T-helper 17 cell (primary cell): ENCODE measurements around the gene INO80D. TPM values are rescaled to one million over a fixed set of nuclear protein-coding genes. Genes with fewer than 3 reads are reported as not detected.
"Not testable (repeated sequence)": the region's sequence is repeated elsewhere in the genome, so short reads cannot be mapped to it uniquely, and the experiment has no call there.

ENCODE experiments used
- ATAC-seq: fragments of 150-1000 bp; cut with Tn5 transposase; 2 replicates; pipeline ENCODE4 v1.10.0; 2021; ENCODE audit warnings: mild to moderate bottlenecking, moderate library complexity
- DNase-seq, 3 donors: peaks; one replicate each; pipeline versions ENCODE4 v3.0.0 to v3.0.0-alpha.2; 2020 to 2021
- H3K9me3 ChIP-seq: one replicate; pipeline ENCODE4 v1.7.0; 2013; ENCODE audit warnings: low read length, mild to moderate bottlenecking; ENCODE audit not compliant: control insufficient read depth, poor library complexity, severe bottlenecking
- H3K27ac Mint-ChIP-seq: one replicate; pipeline ENCODE4 v1.8.0; 2022; ENCODE audit warnings: mild to moderate bottlenecking, moderate library complexity, mixed read lengths
- H3K27me3 Mint-ChIP-seq: one replicate; pipeline ENCODE4 v1.8.0; 2022; ENCODE audit warnings: mixed read lengths
- H3K36me3 Mint-ChIP-seq: one replicate; pipeline ENCODE4 v1.8.0; 2022; ENCODE audit warnings: low read depth, mixed read lengths
- H3K4me1 Mint-ChIP-seq: one replicate; pipeline ENCODE4 v1.8.0; 2022; ENCODE audit warnings: mild to moderate bottlenecking, mixed read lengths
- H3K4me3 Mint-ChIP-seq: one replicate; pipeline ENCODE4 v1.8.0; 2022; ENCODE audit warnings: mild to moderate bottlenecking, moderate library complexity, mixed read lengths
- total RNA-seq, 4 donors: library from RNA in 2 of 4; stranded (reverse) in 2 of 4; gene quantifications; one replicate each; pipeline ENCODE4 v1.2.3 and lab custom pipeline; 2022 to 2026

The INO80D gene
- total RNA-seq, 2 donors from 2014 or later = 52.7 to 53.0 TPM

GRCh38 chr2:205976934-205977659, 108.9 kb downstream of the INO80D start:
- not testable (repeated sequence) for H3K4me1 Mint-ChIP-seq, H3K9me3 ChIP-seq, H3K27me3 Mint-ChIP-seq, ATAC-seq, H3K4me3 Mint-ChIP-seq, DNase-seq, H3K36me3 Mint-ChIP-seq, H3K27ac Mint-ChIP-seq

- peaks cover 2% of the 10 kb centered on the region for H3K4me1 Mint-ChIP-seq
- DNase-seq = no peak
- H3K36me3 Mint-ChIP-seq = no peaks in the 10 kb centered on the region
- no peak overlapping the region for H3K27ac Mint-ChIP-seq
- no peak overlapping the region for H3K4me3 Mint-ChIP-seq
- peaks cover 5% of the 10 kb centered on the region for H3K27me3 Mint-ChIP-seq
- no peaks in the 10 kb centered on the region for H3K9me3 ChIP-seq
- no peak for ATAC-seq
Measured at GRCh38 chr2:205976120-205976814, 109.7 kb downstream of the INO80D start.

GRCh38 chr2:205975082-205975949, 110.7 kb downstream of the INO80D start:
- H3K4me1 Mint-ChIP-seq = peaks cover 2% of the 10 kb centered on the region
- no peak for ATAC-seq
- no peak for DNase-seq

GRCh38 chr2:205972113-205972512, 113.9 kb downstream of the INO80D start:
- no peak for ATAC-seq
- H3K36me3 Mint-ChIP-seq = no peaks in the 10 kb centered on the region
- no peak overlapping the region for H3K4me3 Mint-ChIP-seq
- no peak overlapping the region for H3K27ac Mint-ChIP-seq
- H3K27me3 Mint-ChIP-seq = peaks cover 16% of the 10 kb centered on the region
- DNase-seq = no peak
- H3K4me1 Mint-ChIP-seq = peaks cover 2% of the 10 kb centered on the region
- H3K9me3 ChIP-seq = no peaks in the 10 kb centered on the region

More at GRCh38 chr2:205975082-205975949, 110.7 kb downstream of the INO80D start:
- H3K9me3 ChIP-seq = no peaks in the 10 kb centered on the region
- no peaks in the 10 kb centered on the region for H3K36me3 Mint-ChIP-seq
- H3K27me3 Mint-ChIP-seq = peaks cover 9% of the 10 kb centered on the region
- no peak overlapping the region for H3K27ac Mint-ChIP-seq
- no peak overlapping the region for H3K4me3 Mint-ChIP-seq

- H3K27me3 Mint-ChIP-seq = peaks cover 23% of the 10 kb centered on the region
- no peak for ATAC-seq
Measured at GRCh38 chr2:205970348-205970747, 115.6 kb downstream of the INO80D start.

GRCh38 chr2:205969584-205969983, 116.4 kb downstream of the INO80D start:
- Mint-ChIP-seq H3K4me3 (no peak overlapping the region), H3K4me1 (peaks cover 2% of the 10 kb centered on the region), H3K27me3 (peaks cover 29% of the 10 kb centered on the region), H3K36me3 (no peaks in the 10 kb centered on the region), H3K27ac (no peak overlapping the region)
- DNase-seq = no peak
- ATAC-seq = no peak
- H3K9me3 ChIP-seq = no peaks in the 10 kb centered on the region

More at GRCh38 chr2:205970348-205970747, 115.6 kb downstream of the INO80D start:
- Mint-ChIP-seq H3K27ac (no peak overlapping the region), H3K36me3 (no peaks in the 10 kb centered on the region), H3K4me1 (peaks cover 2% of the 10 kb centered on the region), H3K4me3 (no peak overlapping the region)
- DNase-seq = no peak
- no peaks in the 10 kb centered on the region for H3K9me3 ChIP-seq

- ATAC-seq (no peak), DNase-seq (no peak)
- H3K36me3 Mint-ChIP-seq = no peaks in the 10 kb centered on the region
- peaks cover 40% of the 10 kb centered on the region for H3K27me3 Mint-ChIP-seq
- H3K4me1 Mint-ChIP-seq = peaks cover 2% of the 10 kb centered on the region
- H3K27ac Mint-ChIP-seq = no peak overlapping the region
- no peaks in the 10 kb centered on the region for H3K9me3 ChIP-seq
- no peak overlapping the region for H3K4me3 Mint-ChIP-seq
Measured at GRCh38 chr2:205967391-205968075, 118.4 kb downstream of the INO80D start.

- Mint-ChIP-seq H3K27me3 (peaks cover 34% of the 10 kb centered on the region), H3K27ac (no peak overlapping the region), H3K4me1 (peaks cover 5% of the 10 kb centered on the region), H3K4me3 (no peak overlapping the region), H3K36me3 (no peaks in the 10 kb centered on the region)
- ATAC-seq = no peak
- no peaks in the 10 kb centered on the region for H3K9me3 ChIP-seq
- DNase-seq = no peak
Measured at GRCh38 chr2:205965707-205966106, 120.3 kb downstream of the INO80D start.

- DNase-seq (no peak), ATAC-seq (no peak)
- no peak overlapping the region for H3K27ac Mint-ChIP-seq
- H3K4me1 Mint-ChIP-seq = peaks cover 5% of the 10 kb centered on the region
- H3K4me3 Mint-ChIP-seq = no peak overlapping the region
- H3K36me3 Mint-ChIP-seq = no peaks in the 10 kb centered on the region
- no peaks in the 10 kb centered on the region for H3K9me3 ChIP-seq
- H3K27me3 Mint-ChIP-seq = peaks cover 32% of the 10 kb centered on the region
Measured at GRCh38 chr2:205964111-205964761, 121.7 kb downstream of the INO80D start.

- no peak overlapping the region for H3K4me3 Mint-ChIP-seq
- ATAC-seq (no peak), DNase-seq (no peak)
- H3K27me3 Mint-ChIP-seq = peaks cover 34% of the 10 kb centered on the region
- peaks cover 2% of the 10 kb centered on the region for H3K9me3 ChIP-seq
- H3K36me3 Mint-ChIP-seq = no peaks in the 10 kb centered on the region
- H3K4me1 Mint-ChIP-seq = peaks cover 5% of the 10 kb centered on the region
- H3K27ac Mint-ChIP-seq = no peak overlapping the region
Measured at GRCh38 chr2:205959521-205959920, 126.5 kb downstream of the INO80D start.

- Mint-ChIP-seq H3K4me3 (no peak overlapping the region), H3K4me1 (peaks cover 5% of the 10 kb centered on the region), H3K27me3 (peaks cover 23% of the 10 kb centered on the region), H3K36me3 (no peaks in the 10 kb centered on the region), H3K27ac (no peak overlapping the region)
- DNase-seq = no peak
- H3K9me3 ChIP-seq = peaks cover 2% of the 10 kb centered on the region
- ATAC-seq = no peak
Measured at GRCh38 chr2:205957452-205958154, 128.4 kb downstream of the INO80D start.

GRCh38 chr2:205954707-205955106, 131.3 kb downstream of the INO80D start:
- H3K36me3 Mint-ChIP-seq = no peaks in the 10 kb centered on the region
- peaks cover 2% of the 10 kb centered on the region for H3K9me3 ChIP-seq
- H3K27me3 Mint-ChIP-seq = peaks cover 32% of the 10 kb centered on the region
- H3K27ac Mint-ChIP-seq = no peak overlapping the region
- ATAC-seq (no peak), DNase-seq (no peak)
- no peak overlapping the region for H3K4me3 Mint-ChIP-seq
- no peaks in the 10 kb centered on the region for H3K4me1 Mint-ChIP-seq
